A549 (cell line): Measurements from ENCODE around the gene CLPSL1. TPM values are rescaled to one million over a fixed set of nuclear protein-coding genes. Genes with fewer than 3 reads are reported as not detected.

Source experiments
- ATAC-seq, 2 experiments: fragments of 200-7000 bp in 1 of 2; fragments of >200 bp in 1 of 2; cut with Nextera tagmentation in 1 of 2; cut with Tn5 transposase in 1 of 2; 3 replicates each; pipeline versions ENCODE4 v1.8.0 to v1.9.1; 2018 to 2020; ENCODE audit warnings: mild to moderate bottlenecking in 1 of 2, moderate library complexity in 1 of 2
- CTCF ChIA-PET: fragments of 300-600 bp; sonication (Branson Sonifier 250); formaldehyde crosslinking; extraction: SDS; loops from one replicate; lab custom pipeline; 2021; ENCODE audit warnings: antibody characterized with exemption, inconsistent platforms; lab: Yijun Ruan, JAX
- POLR2A ChIA-PET: fragments of 350-600 bp; formaldehyde crosslinking; extraction: SDS; loops from one replicate; lab custom pipeline; 2021; ENCODE audit warnings: antibody characterized with exemption, inconsistent platforms; lab: Yijun Ruan, JAX
- DNase-seq, 2 experiments: peaks; one replicate each; pipeline versions ENCODE4 v3.0.0 to v3.0.0-alpha.2; 2011 to 2016; ENCODE audit warnings: low read depth in 1 of 2, low spot score in 1 of 2
- FAIRE-seq: peaks from 2 replicates; lab custom pipeline; 2011; peaks lifted over from hg19 to GRCh38; lab: Jason Lieb, UNC
- H3K27ac ChIP-seq, 2 experiments: fragments of >200 bp; sonication (Bioruptor Twin); formaldehyde crosslinking; 3 replicates each; pipeline ENCODE4 v1.5.1; 2016 to 2017
- H3K4me1 ChIP-seq: fragments of >200 bp; sonication (Bioruptor Twin); formaldehyde crosslinking; 3 replicates; pipeline ENCODE4 v1.6.1; 2016
- H3K4me2 ChIP-seq: fragments of >200 bp; sonication (Bioruptor Twin); formaldehyde crosslinking; 3 replicates; pipeline ENCODE4 v1.6.1; 2016
- H3K4me3 ChIP-seq: fragments of >200 bp; sonication (Bioruptor Twin); formaldehyde crosslinking; 3 replicates; pipeline ENCODE4 v1.5.1; 2016
- H3K9me3 ChIP-seq: fragments of >200 bp; sonication (Bioruptor Twin); formaldehyde crosslinking; 3 replicates; pipeline ENCODE4 v1.6.1; 2016
- ATOH8 ChIP-seq: fragments of 250-450 bp; sonication (Bioruptor Pico); IDR thresholded peaks from 2 replicates; pipeline ENCODE4 v1.5.0; 2020; ENCODE audit warnings: low read depth, mild to moderate bottlenecking, moderate library complexity
- CEBPB ChIP-seq, 2 experiments: fragments of >200 bp in 1 of 2; sonication (Bioruptor Twin) in 1 of 2; formaldehyde crosslinking in 1 of 2; IDR thresholded peaks; 2 replicates each; pipeline ENCODE4 v1.6.1; 2012 to 2016
- EHMT2 ChIP-seq: fragments of 200-600 bp; sonication (generic); IDR thresholded peaks from 2 replicates; pipeline ENCODE4 v1.6.1; 2016; ENCODE audit warnings: antibody characterized with exemption, low read depth, mild to moderate bottlenecking, moderate library complexity
- ESRRA ChIP-seq: fragments of 150-350 bp; IDR thresholded peaks from 2 replicates; pipeline ENCODE4 v1.6.1; 2014; ENCODE audit warnings: mild to moderate bottlenecking, low read length, borderline replicate concordance
- FOSB ChIP-seq: fragments of 250-450 bp; sonication (Bioruptor Pico); IDR thresholded peaks from 2 replicates; pipeline ENCODE4 v1.5.0; 2020; ENCODE audit warnings: mild to moderate bottlenecking, moderate library complexity
- FOXS1 ChIP-seq: fragments of 250-450 bp; sonication (Bioruptor Pico); IDR thresholded peaks from 2 replicates; pipeline ENCODE4 v1.5.0; 2020; ENCODE audit warnings: mild to moderate bottlenecking, moderate library complexity
- GATA3 ChIP-seq: IDR thresholded peaks from 2 replicates; pipeline ENCODE4 v1.6.1; 2012; ENCODE audit warnings: borderline replicate concordance
- HES2 ChIP-seq: fragments of >200 bp; sonication (Bioruptor Twin); formaldehyde crosslinking; IDR thresholded peaks from 2 replicates; pipeline ENCODE4 v1.6.1; 2016
- HOXA7 ChIP-seq: fragments of 250-450 bp; sonication (Bioruptor Pico); IDR thresholded peaks from 2 replicates; pipeline ENCODE4 v1.5.0; 2020; ENCODE audit warnings: mild to moderate bottlenecking, moderate library complexity
- KDM1A ChIP-seq: fragments of 200-600 bp; sonication (generic); IDR thresholded peaks from 2 replicates; pipeline ENCODE4 v1.6.1; 2016; ENCODE audit warnings: low read depth, mild to moderate bottlenecking
- KDM5A ChIP-seq: fragments of 200-600 bp; sonication (generic); IDR thresholded peaks from 2 replicates; pipeline ENCODE4 v1.6.1; 2016; ENCODE audit warnings: antibody characterized with exemption, mild to moderate bottlenecking
- MYC ChIP-seq: IDR thresholded peaks from 2 replicates; pipeline ENCODE4 v1.6.1; 2012; ENCODE audit warnings: mild to moderate bottlenecking, inconsistent platforms, low read length, improper control_type of control experiment, borderline replicate concordance
- PHF8 ChIP-seq: fragments of 200-600 bp; sonication (generic); IDR thresholded peaks from 2 replicates; pipeline ENCODE4 v1.6.1; 2016; ENCODE audit warnings: low read depth, mild to moderate bottlenecking, antibody characterized with exemption, moderate library complexity, borderline replicate concordance
- POLR2A ChIP-seq: IDR thresholded peaks from 2 replicates; pipeline ENCODE4 v1.6.1; 2012; ENCODE audit warnings: mild to moderate bottlenecking, low read length
- RAD21 ChIP-seq, 2 experiments: fragments of >200 bp in 1 of 2; sonication (Bioruptor Twin) in 1 of 2; formaldehyde crosslinking in 1 of 2; IDR thresholded peaks in 1 of 2; conservative IDR thresholded peaks in 1 of 2; 2 replicates in 1 of 2; 3 replicates in 1 of 2; pipeline ENCODE4 v1.6.1; 2012 to 2018; ENCODE audit warnings: inconsistent platforms in 1 of 2
- RARB ChIP-seq: fragments of 250-450 bp; sonication (Bioruptor Pico); IDR thresholded peaks from 2 replicates; pipeline ENCODE4 v1.8.0; 2021; ENCODE audit warnings: mild to moderate bottlenecking, moderate library complexity
- RCOR1 ChIP-seq: fragments of 150-350 bp; IDR thresholded peaks from 2 replicates; pipeline ENCODE4 v1.6.1; 2014; ENCODE audit warnings: antibody characterized with exemption, low read length, low read depth
- RFX5 ChIP-seq: fragments of 450-650 bp; IDR thresholded peaks from 2 replicates; pipeline ENCODE4 v1.7.1; 2014; ENCODE audit warnings: antibody characterized with exemption, mild to moderate bottlenecking, moderate library complexity
- RNF2 ChIP-seq: fragments of 200-600 bp; sonication (generic); IDR thresholded peaks from 2 replicates; pipeline ENCODE4 v1.6.1; 2016; ENCODE audit warnings: low read depth, mild to moderate bottlenecking, antibody characterized with exemption, moderate library complexity, borderline replicate concordance
- SMC3 ChIP-seq: fragments of >200 bp; sonication (Bioruptor Twin); formaldehyde crosslinking; IDR thresholded peaks from 3 replicates; pipeline ENCODE4 v1.6.1; 2018; ENCODE audit warnings: inconsistent platforms
- SREBF2 ChIP-seq: fragments of 450-650 bp; IDR thresholded peaks from 2 replicates; pipeline ENCODE4 v1.6.1; 2014; ENCODE audit warnings: mild to moderate bottlenecking, moderate library complexity
- ZFP36 ChIP-seq: fragments of 450-650 bp; IDR thresholded peaks from 2 replicates; pipeline ENCODE4 v1.6.1; 2014; ENCODE audit warnings: borderline replicate concordance; ENCODE audit not compliant: partially characterized antibody
- WGBS: methylation state at CpG from one replicate; pipeline ENCODE4 v1.1.6; 2017; ENCODE audit errors: missing lambda C conversion rate; 5-methylcytosine and 5-hydroxymethylcytosine counted together
- polyA plus RNA-seq, 4 experiments: library from polyadenylated mRNA; depleted of rRNA in 3 of 4; stranded (reverse); fragments of >200 nt; fragmentation: RNase III in 1 of 4; extraction: RNeasy Plus Mini Kit Qiagen cat#74134 plus additional on column Dnase treatment in 1 of 4; gene quantifications; 2 replicates in 3 of 4; 3 replicates in 1 of 4; pipeline ENCODE4 v1.2.3, GENCODE V29; 2011 to 2017
- TF ChIP-seq, protein P1 (sequence below): IDR thresholded peaks from 2 replicates; pipeline ENCODE4 v1.6.1; 2012
- TF ChIP-seq, protein P2 (sequence below): IDR thresholded peaks from 2 replicates; pipeline ENCODE4 v1.6.1; 2012; ENCODE audit warnings: low read depth, borderline replicate concordance
- TF ChIP-seq, protein P3 (sequence below): fragments of 200-600 bp; sonication (generic); IDR thresholded peaks from 2 replicates; pipeline ENCODE4 v1.6.1; 2016; ENCODE audit warnings: antibody characterized with exemption, mild to moderate bottlenecking, moderate library complexity

Gene CLPSL1
- polyA plus RNA-seq, 2 of the 4 experiments (the other 2 are of a cell fraction), result not detected

DNA sequence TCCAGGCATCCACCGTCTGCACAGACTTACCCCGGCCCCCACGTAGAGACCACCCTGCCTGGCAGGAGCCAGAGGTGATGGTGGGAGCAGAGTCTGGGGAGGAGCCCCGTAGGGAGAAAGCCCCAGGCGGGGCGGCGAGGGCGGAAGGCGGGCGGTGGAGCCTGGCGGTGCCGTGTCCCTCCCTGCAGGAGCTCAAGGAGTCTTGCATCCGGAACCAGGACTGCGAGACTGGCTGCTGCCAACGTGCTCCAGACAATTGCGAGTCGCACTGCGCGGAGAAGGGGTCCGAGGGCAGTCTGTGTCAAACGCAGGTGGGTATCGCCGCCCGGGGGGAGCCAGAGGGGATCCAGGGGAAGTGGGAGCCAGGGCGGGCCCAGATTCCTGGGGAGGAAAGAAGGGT is 6.0 kb downstream of the CLPSL1 start:
- no peak for DNase-seq
- TF ChIP-seq FOXS1 (CRISPR knock-in tag) (no peak), ZFP36 (no peak), SMC3 (no peak), RCOR1 (no peak), KDM5A (no peak), ESRRA (no peak), CEBPB (IDR thresholded peaks at IDR 0.05) (no peak), GATA3 (no peak), FOSB (CRISPR knock-in tag) (no peak), MYC (no peak), SREBF2 (no peak), RNF2 (no peak), HES2 (no peak), RFX5 (no peak)
- TF ChIP-seq, protein P1, sequence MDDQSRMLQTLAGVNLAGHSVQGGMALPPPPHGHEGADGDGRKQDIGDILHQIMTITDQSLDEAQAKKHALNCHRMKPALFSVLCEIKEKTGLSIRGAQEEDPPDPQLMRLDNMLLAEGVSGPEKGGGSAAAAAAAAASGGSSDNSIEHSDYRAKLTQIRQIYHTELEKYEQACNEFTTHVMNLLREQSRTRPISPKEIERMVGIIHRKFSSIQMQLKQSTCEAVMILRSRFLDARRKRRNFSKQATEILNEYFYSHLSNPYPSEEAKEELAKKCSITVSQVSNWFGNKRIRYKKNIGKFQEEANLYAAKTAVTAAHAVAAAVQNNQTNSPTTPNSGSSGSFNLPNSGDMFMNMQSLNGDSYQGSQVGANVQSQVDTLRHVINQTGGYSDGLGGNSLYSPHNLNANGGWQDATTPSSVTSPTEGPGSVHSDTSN, result no peak
- TF ChIP-seq, all 56 proteins: peak for 0
- ChIA-PET POLR2A (no interaction called here), CTCF (interaction anchor here (0.8 to 1.5 kb wide), 2 partner anchors 10 to 12 kb away, joined by 3 to 5 read pairs; partner anchors contain the start of gene CLPS)
- Histone ChIP-seq H3K4me2 (peak overlapping the region; percentile 19; the same call in 1 of the 3 replicates), H3K9me3 (no peaks in the 10 kb centered on the region), H3K4me1 (no peaks in the 10 kb centered on the region; the same call in 2 of the 3 replicates), H3K27ac (no peak overlapping the region), H3K4me3 (no peak overlapping the region)
- ATAC-seq (peak; percentile 19 to 52; a peak in 3 of 6 replicates), FAIRE-seq (no peak)
- WGBS, result 43% methylated on average over 23 of the region's 25 CpGs

DNA sequence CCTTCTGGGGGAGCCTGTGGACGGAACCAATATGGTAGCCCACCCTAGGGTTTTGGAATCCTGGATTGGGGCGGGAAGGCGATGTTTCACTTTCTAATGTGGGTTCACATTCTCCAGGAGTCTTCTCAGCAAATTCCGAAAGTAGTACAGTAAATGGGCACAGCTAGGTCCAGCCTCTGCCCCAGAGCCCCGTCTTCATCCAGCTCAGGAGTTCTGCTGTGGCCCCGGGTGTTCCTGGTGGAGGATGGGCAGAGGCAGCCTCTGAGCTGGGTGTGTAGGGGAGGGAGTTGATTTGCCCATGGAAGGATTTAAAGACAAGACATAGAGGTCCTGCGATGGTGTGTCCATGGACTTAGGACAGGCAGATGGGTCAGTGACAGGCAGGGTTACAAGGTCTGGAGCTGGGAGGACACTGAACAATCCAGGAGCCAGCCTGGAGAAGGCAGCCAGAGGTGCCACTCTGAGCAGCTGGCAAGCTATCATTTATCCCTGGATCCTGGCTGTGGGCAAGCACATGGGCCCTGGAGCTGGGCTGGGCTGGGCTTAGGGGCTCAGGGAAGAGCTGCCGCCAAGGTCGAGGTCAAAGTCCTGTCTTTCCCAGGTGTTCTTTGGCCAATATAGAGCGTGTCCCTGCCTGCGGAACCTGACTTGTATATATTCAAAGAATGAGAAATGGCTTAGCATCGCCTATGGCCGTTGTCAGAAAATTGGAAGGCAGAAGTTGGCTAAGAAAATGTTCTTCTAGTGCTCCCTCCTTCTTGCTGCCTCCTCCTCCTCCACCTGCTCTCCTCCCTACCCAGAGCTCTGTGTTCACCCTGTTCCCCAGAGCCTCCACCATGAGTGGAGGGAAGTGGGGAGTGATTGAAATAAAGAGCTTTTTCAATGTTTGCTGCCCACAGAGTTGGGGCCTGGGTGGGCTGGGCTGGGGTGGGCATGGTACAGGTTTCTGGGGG is 6.7 kb downstream of the CLPSL1 start:
- 58% methylated on average over 13 of the region's 13 CpGs for WGBS
- Histone ChIP-seq H3K27ac (no peak overlapping the region), H3K9me3 (peaks cover under 1% of the 10 kb centered on the region; the same call in 1 of the 3 replicates), H3K4me1 (no peaks in the 10 kb centered on the region), H3K4me3 (no peak overlapping the region), H3K4me2 (0 out of 3 replicates have a peak overlapping the region, but pooled peaks have one; percentile 19)
- FAIRE-seq, result no peak
- no peak for DNase-seq
- no peak for TF ChIP-seq KDM1A
- TF ChIP-seq POLR2A, result no peak
- TF ChIP-seq, protein P2, sequence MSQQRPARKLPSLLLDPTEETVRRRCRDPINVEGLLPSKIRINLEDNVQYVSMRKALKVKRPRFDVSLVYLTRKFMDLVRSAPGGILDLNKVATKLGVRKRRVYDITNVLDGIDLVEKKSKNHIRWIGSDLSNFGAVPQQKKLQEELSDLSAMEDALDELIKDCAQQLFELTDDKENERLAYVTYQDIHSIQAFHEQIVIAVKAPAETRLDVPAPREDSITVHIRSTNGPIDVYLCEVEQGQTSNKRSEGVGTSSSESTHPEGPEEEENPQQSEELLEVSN, result no peak
- ChIA-PET CTCF (interaction anchor here (0.5 to 1.5 kb wide), 4 partner anchors 9 to 307 kb away, joined by 3 to 6 read pairs (median 4); partner anchors contain the start of gene CLPS), POLR2A (no interaction called here)
- peak; percentile 53 to 61 for ATAC-seq

- WGBS, result 29% methylated on average over 4 of the region's 4 CpGs
- peaks cover 3% of the 10 kb centered on the region; the same call in 1 of the 3 replicates for H3K9me3 ChIP-seq
- no peak overlapping the region for H3K4me2 ChIP-seq
- ChIA-PET CTCF (interaction anchor here (1.4 kb wide), 1 partner anchor 306 kb away, joined by 3 read pairs; no protein-coding TSS in a partner anchor), POLR2A (no interaction called here)
- FAIRE-seq, result no peak
- DNase-seq, result no peak
- no peak overlapping the region for H3K4me3 ChIP-seq
- 0 out of 6 replicates have a peak, but pooled peaks of 1 of the 2 experiments have one; percentile 27 for ATAC-seq
- no peaks in the 10 kb centered on the region for H3K4me1 ChIP-seq
- no peak overlapping the region for H3K27ac ChIP-seq
- TF ChIP-seq ATOH8 (no peak), HOXA7 (CRISPR knock-in tag) (no peak), CEBPB (IDR thresholded peaks at IDR 0.05) (no peak), RAD21 (conservative IDR thresholded peaks at IDR 0.05 in 1 of 2, IDR thresholded peaks at IDR 0.05 in 1 of 2) (no peak), ESRRA (no peak), EHMT2 (no peak), FOXS1 (CRISPR knock-in tag) (no peak), PHF8 (no peak), RARB (CRISPR knock-in tag) (no peak)
- TF ChIP-seq, protein P3, sequence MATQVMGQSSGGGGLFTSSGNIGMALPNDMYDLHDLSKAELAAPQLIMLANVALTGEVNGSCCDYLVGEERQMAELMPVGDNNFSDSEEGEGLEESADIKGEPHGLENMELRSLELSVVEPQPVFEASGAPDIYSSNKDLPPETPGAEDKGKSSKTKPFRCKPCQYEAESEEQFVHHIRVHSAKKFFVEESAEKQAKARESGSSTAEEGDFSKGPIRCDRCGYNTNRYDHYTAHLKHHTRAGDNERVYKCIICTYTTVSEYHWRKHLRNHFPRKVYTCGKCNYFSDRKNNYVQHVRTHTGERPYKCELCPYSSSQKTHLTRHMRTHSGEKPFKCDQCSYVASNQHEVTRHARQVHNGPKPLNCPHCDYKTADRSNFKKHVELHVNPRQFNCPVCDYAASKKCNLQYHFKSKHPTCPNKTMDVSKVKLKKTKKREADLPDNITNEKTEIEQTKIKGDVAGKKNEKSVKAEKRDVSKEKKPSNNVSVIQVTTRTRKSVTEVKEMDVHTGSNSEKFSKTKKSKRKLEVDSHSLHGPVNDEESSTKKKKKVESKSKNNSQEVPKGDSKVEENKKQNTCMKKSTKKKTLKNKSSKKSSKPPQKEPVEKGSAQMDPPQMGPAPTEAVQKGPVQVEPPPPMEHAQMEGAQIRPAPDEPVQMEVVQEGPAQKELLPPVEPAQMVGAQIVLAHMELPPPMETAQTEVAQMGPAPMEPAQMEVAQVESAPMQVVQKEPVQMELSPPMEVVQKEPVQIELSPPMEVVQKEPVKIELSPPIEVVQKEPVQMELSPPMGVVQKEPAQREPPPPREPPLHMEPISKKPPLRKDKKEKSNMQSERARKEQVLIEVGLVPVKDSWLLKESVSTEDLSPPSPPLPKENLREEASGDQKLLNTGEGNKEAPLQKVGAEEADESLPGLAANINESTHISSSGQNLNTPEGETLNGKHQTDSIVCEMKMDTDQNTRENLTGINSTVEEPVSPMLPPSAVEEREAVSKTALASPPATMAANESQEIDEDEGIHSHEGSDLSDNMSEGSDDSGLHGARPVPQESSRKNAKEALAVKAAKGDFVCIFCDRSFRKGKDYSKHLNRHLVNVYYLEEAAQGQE, result no peak
Observed at GRCh38 chr6:35788423-35788982, 7.7 kb downstream of the CLPSL1 start.
